ENCODE results near the gene ELMO1.

ELMO1 gene

GRCh38 chr7:36941359-36941758 lies 507.3 kb downstream of the ELMO1 start:
- Histone ChIP-seq H3K9me3 (ENCODE audit: control insufficient read depth, insufficient read depth, low read length) (no peaks in the 10 kb centered on the region), H3K4me3 (ENCODE audit: low read length) (no peak overlapping the region), H3K4me1 (ENCODE audit: control insufficient read depth, insufficient read depth, low read length) (no peaks in the 10 kb centered on the region), H3K27me3 (ENCODE audit: control insufficient read depth, insufficient read depth, low read length) (no peaks in the 10 kb centered on the region), H3K36me3 (ENCODE audit: control insufficient read depth, insufficient read depth, low read length) (no peaks in the 10 kb centered on the region), H3K27ac (ENCODE audit: low read length) (no peak overlapping the region)
- WGBS (ENCODE audit: insufficient coverage, insufficient read length): no CpG with 5 or more reads among the region's 1 CpG
- no peak for DNase-seq (ENCODE audit: low read depth, low spot score)

- H3K9me3 ChIP-seq (ENCODE audit: control insufficient read depth, insufficient read depth, low read length): no peaks in the 10 kb centered on the region
Measured at GRCh38 chr7:36939816-36940215, 508.8 kb downstream of the ELMO1 start.

GRCh38 chr7:36937754-36938563 lies 510.7 kb downstream of the ELMO1 start:
- no CpG with 5 or more reads among the region's 2 CpGs for WGBS (ENCODE audit: insufficient coverage, insufficient read length)
- no peak overlapping the region for H3K4me3 ChIP-seq (ENCODE audit: low read length)
- no peaks in the 10 kb centered on the region for H3K27me3 ChIP-seq (ENCODE audit: control insufficient read depth, insufficient read depth, low read length)
- no peak overlapping the region for H3K27ac ChIP-seq (ENCODE audit: low read length)
- H3K9me3 ChIP-seq (ENCODE audit: control insufficient read depth, insufficient read depth, low read length): no peaks in the 10 kb centered on the region
- H3K36me3 ChIP-seq (ENCODE audit: control insufficient read depth, insufficient read depth, low read length): no peaks in the 10 kb centered on the region
- no peak for DNase-seq (ENCODE audit: low read depth, low spot score)
- peaks cover 4% of the 10 kb centered on the region; the same call in 1 of the 2 replicates for H3K4me1 ChIP-seq (ENCODE audit: control insufficient read depth, insufficient read depth, low read length)

More at GRCh38 chr7:36939816-36940215, 508.8 kb downstream of the ELMO1 start:
- no peaks in the 10 kb centered on the region for H3K36me3 ChIP-seq (ENCODE audit: control insufficient read depth, insufficient read depth, low read length)
- WGBS (ENCODE audit: insufficient coverage, insufficient read length): no CpG with 5 or more reads among the region's 4 CpGs
- H3K4me1 ChIP-seq (ENCODE audit: control insufficient read depth, insufficient read depth, low read length): no peaks in the 10 kb centered on the region
- no peak overlapping the region for H3K27ac ChIP-seq (ENCODE audit: low read length)
- DNase-seq (ENCODE audit: low read depth, low spot score): no peak
- no peak overlapping the region for H3K4me3 ChIP-seq (ENCODE audit: low read length)
- no peaks in the 10 kb centered on the region for H3K27me3 ChIP-seq (ENCODE audit: control insufficient read depth, insufficient read depth, low read length)

GRCh38 chr7:36931892-36932291 lies 516.8 kb downstream of the ELMO1 start:
- no CpG with 5 or more reads among the region's 1 CpG for WGBS (ENCODE audit: insufficient coverage, insufficient read length)
- H3K4me1 ChIP-seq (ENCODE audit: control insufficient read depth, insufficient read depth, low read length): peaks cover 4% of the 10 kb centered on the region; the same call in 1 of the 2 replicates
- no peaks in the 10 kb centered on the region for H3K9me3 ChIP-seq (ENCODE audit: control insufficient read depth, insufficient read depth, low read length)
- no peak for DNase-seq (ENCODE audit: low read depth, low spot score)
- no peak overlapping the region for H3K4me3 ChIP-seq (ENCODE audit: low read length)
- no peak overlapping the region for H3K27ac ChIP-seq (ENCODE audit: low read length)
- H3K27me3 ChIP-seq (ENCODE audit: control insufficient read depth, insufficient read depth, low read length): no peaks in the 10 kb centered on the region
- no peaks in the 10 kb centered on the region for H3K36me3 ChIP-seq (ENCODE audit: control insufficient read depth, insufficient read depth, low read length)

- no CpG with 5 or more reads among the region's 4 CpGs for WGBS (ENCODE audit: insufficient coverage, insufficient read length)
- no peaks in the 10 kb centered on the region for H3K36me3 ChIP-seq (ENCODE audit: control insufficient read depth, insufficient read depth, low read length)
- no peak overlapping the region for H3K27ac ChIP-seq (ENCODE audit: low read length)
- H3K4me1 ChIP-seq (ENCODE audit: control insufficient read depth, insufficient read depth, low read length): peaks cover 4% of the 10 kb centered on the region; the same call in 1 of the 2 replicates
- H3K9me3 ChIP-seq (ENCODE audit: control insufficient read depth, insufficient read depth, low read length): no peaks in the 10 kb centered on the region
- no peak overlapping the region for H3K4me3 ChIP-seq (ENCODE audit: low read length)
- no peaks in the 10 kb centered on the region for H3K27me3 ChIP-seq (ENCODE audit: control insufficient read depth, insufficient read depth, low read length)
- DNase-seq (ENCODE audit: low read depth, low spot score): no peak
Measured at GRCh38 chr7:36929791-36930190, 518.9 kb downstream of the ELMO1 start.

- no CpG with 5 or more reads among the region's 2 CpGs for WGBS (ENCODE audit: insufficient coverage, insufficient read length)
- Histone ChIP-seq H3K4me1 (ENCODE audit: control insufficient read depth, insufficient read depth, low read length) (0 out of 2 replicates have a peak, but pooled peaks cover 2% of the 10 kb centered on the region), H3K4me3 (ENCODE audit: low read length) (no peak overlapping the region), H3K36me3 (ENCODE audit: control insufficient read depth, insufficient read depth, low read length) (no peaks in the 10 kb centered on the region), H3K27me3 (ENCODE audit: control insufficient read depth, insufficient read depth, low read length) (no peaks in the 10 kb centered on the region), H3K27ac (ENCODE audit: low read length) (no peak overlapping the region), H3K9me3 (ENCODE audit: control insufficient read depth, insufficient read depth, low read length) (no peaks in the 10 kb centered on the region)
- no peak for DNase-seq (ENCODE audit: low read depth, low spot score)
Measured at GRCh38 chr7:36928718-36929117, 519.9 kb downstream of the ELMO1 start.

GRCh38 chr7:36928311-36928710 lies 520.4 kb downstream of the ELMO1 start:
- H3K36me3 ChIP-seq (ENCODE audit: control insufficient read depth, insufficient read depth, low read length): no peaks in the 10 kb centered on the region
- DNase-seq (ENCODE audit: low read depth, low spot score): no peak
- no peaks in the 10 kb centered on the region for H3K27me3 ChIP-seq (ENCODE audit: control insufficient read depth, insufficient read depth, low read length)
- no peaks in the 10 kb centered on the region for H3K9me3 ChIP-seq (ENCODE audit: control insufficient read depth, insufficient read depth, low read length)
- no peak overlapping the region for H3K27ac ChIP-seq (ENCODE audit: low read length)
- H3K4me3 ChIP-seq (ENCODE audit: low read length): no peak overlapping the region
- WGBS (ENCODE audit: insufficient coverage, insufficient read length): no CpG with 5 or more reads among the region's 5 CpGs
- H3K4me1 ChIP-seq (ENCODE audit: control insufficient read depth, insufficient read depth, low read length): no peaks in the 10 kb centered on the region

- no CpG with 5 or more reads among the region's 3 CpGs for WGBS (ENCODE audit: insufficient coverage, insufficient read length)
- H3K4me3 ChIP-seq (ENCODE audit: low read length): no peak overlapping the region
- H3K27me3 ChIP-seq (ENCODE audit: control insufficient read depth, insufficient read depth, low read length): no peaks in the 10 kb centered on the region
- no peaks in the 10 kb centered on the region for H3K9me3 ChIP-seq (ENCODE audit: control insufficient read depth, insufficient read depth, low read length)
- H3K36me3 ChIP-seq (ENCODE audit: control insufficient read depth, insufficient read depth, low read length): no peaks in the 10 kb centered on the region
- 0 out of 2 replicates have a peak, but pooled peaks cover 1% of the 10 kb centered on the region for H3K4me1 ChIP-seq (ENCODE audit: control insufficient read depth, insufficient read depth, low read length)
- DNase-seq (ENCODE audit: low read depth, low spot score): no peak
- no peak overlapping the region for H3K27ac ChIP-seq (ENCODE audit: low read length)
Measured at GRCh38 chr7:36925691-36926090, 523.0 kb downstream of the ELMO1 start.

- H3K4me1 ChIP-seq (ENCODE audit: control insufficient read depth, insufficient read depth, low read length): 0 out of 2 replicates have a peak, but pooled peaks cover 1% of the 10 kb centered on the region
- no peak overlapping the region for H3K27ac ChIP-seq (ENCODE audit: low read length)
- H3K27me3 ChIP-seq (ENCODE audit: control insufficient read depth, insufficient read depth, low read length): no peaks in the 10 kb centered on the region
- no peaks in the 10 kb centered on the region for H3K9me3 ChIP-seq (ENCODE audit: control insufficient read depth, insufficient read depth, low read length)
- H3K36me3 ChIP-seq (ENCODE audit: control insufficient read depth, insufficient read depth, low read length): no peaks in the 10 kb centered on the region
- no peak for DNase-seq (ENCODE audit: low read depth, low spot score)
- H3K4me3 ChIP-seq (ENCODE audit: low read length): no peak overlapping the region
- WGBS (ENCODE audit: insufficient coverage, insufficient read length): no CpG with 5 or more reads among the region's 5 CpGs
Measured at GRCh38 chr7:36925207-36925606, 523.5 kb downstream of the ELMO1 start.

GRCh38 chr7:36923943-36924436 lies 524.7 kb downstream of the ELMO1 start:
- Histone ChIP-seq H3K27me3 (ENCODE audit: control insufficient read depth, insufficient read depth, low read length) (no peaks in the 10 kb centered on the region), H3K36me3 (ENCODE audit: control insufficient read depth, insufficient read depth, low read length) (no peaks in the 10 kb centered on the region), H3K27ac (ENCODE audit: low read length) (no peak overlapping the region), H3K9me3 (ENCODE audit: control insufficient read depth, insufficient read depth, low read length) (no peaks in the 10 kb centered on the region), H3K4me3 (ENCODE audit: low read length) (no peak overlapping the region), H3K4me1 (ENCODE audit: control insufficient read depth, insufficient read depth, low read length) (0 out of 2 replicates have a peak, but pooled peaks cover 1% of the 10 kb centered on the region)
- no CpG with 5 or more reads among the region's 3 CpGs for WGBS (ENCODE audit: insufficient coverage, insufficient read length)
- no peak for DNase-seq (ENCODE audit: low read depth, low spot score)

GRCh38 chr7:36923185-36923584 lies 525.5 kb downstream of the ELMO1 start:
- 0 out of 2 replicates have a peak, but pooled peaks cover 1% of the 10 kb centered on the region for H3K4me1 ChIP-seq (ENCODE audit: control insufficient read depth, insufficient read depth, low read length)
- no peak overlapping the region for H3K4me3 ChIP-seq (ENCODE audit: low read length)

More at GRCh38 chr7:36923185-36923584, 525.5 kb downstream of the ELMO1 start:
- DNase-seq (ENCODE audit: low read depth, low spot score): no peak
- Histone ChIP-seq H3K27ac (ENCODE audit: low read length) (no peak overlapping the region), H3K27me3 (ENCODE audit: control insufficient read depth, insufficient read depth, low read length) (no peaks in the 10 kb centered on the region), H3K9me3 (ENCODE audit: control insufficient read depth, insufficient read depth, low read length) (no peaks in the 10 kb centered on the region), H3K36me3 (ENCODE audit: control insufficient read depth, insufficient read depth, low read length) (no peaks in the 10 kb centered on the region)

Measured in iPS DF 6.9 (cell line).